Measurements from ENCODE around the gene PGAM1. TPM values are rescaled to one million over a fixed set of nuclear protein-coding genes. Genes with fewer than 3 reads are reported as not detected.
A peak's percentile ranks its signal among the peaks of the same experiment; 100 is the strongest.

Gene PGAM1
- total RNA-seq, 1 experiment from 2014 or later: 497 TPM

DNA sequence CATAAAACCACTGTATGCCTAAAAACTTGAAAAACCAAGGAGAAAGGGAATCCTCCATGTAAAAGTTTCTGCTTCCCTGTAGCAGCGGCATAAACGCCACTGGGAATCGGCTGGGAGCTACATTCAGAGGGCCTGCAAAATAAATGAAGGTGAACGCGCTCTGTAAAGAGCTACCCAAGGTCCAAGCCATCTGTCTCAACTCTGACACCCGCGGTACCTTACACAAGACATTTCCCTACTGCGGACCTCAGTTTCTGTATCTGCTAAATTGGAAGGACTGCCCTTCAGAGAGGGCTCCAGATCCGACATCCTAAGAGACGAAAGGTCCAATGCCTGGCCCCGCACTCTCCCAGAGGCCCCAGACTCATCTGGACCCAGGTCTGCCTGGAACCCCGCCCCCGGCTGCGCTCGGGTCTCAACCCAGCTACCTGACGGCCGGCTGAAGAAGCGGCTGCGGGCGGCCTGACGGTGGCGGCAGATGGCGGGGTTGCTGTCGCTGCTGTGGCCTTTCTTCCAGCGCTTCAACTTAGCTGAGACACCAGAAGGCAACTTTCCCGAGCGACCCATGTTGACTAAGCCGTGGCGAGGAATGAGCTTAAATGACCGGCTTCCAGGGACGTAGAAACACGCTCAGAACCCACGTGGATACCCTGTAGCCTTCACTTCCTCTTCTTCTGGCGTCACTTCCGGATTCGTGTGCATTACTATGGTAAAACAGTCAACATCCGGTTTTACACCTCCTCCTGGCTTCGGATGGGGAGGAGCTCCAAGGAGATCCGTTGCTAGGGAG is 25.1 kb upstream of the PGAM1 start, which contains the start of gene RRP12:
RRP12 (minus strand) TSS at position 676 of the 790 bp plus-strand sequence; CDS start at position 567, 109 bp downstream.
- no peaks in the 10 kb centered on the region for H3K9me3 ChIP-seq (ENCODE audit: control insufficient read depth in 1 of 2, insufficient read depth in 1 of 2, low read depth in 1 of 2, low read length in 2 of 2)
- TSS peak; percentile 90 for BruUV-seq (replicated peaks)
- no peaks in the 10 kb centered on the region for H3K9me2 ChIP-seq (ENCODE audit: insufficient read depth)
- no peaks in the 10 kb centered on the region for H4K20me1 ChIP-seq (ENCODE audit: insufficient read depth)
- intact Hi-C loops (cut with micrococcal nuclease): loop anchor here (1.0 kb wide), 1 partner anchor 25 kb away; the partner anchor contains the start of gene PGAM1
- H3K4me2 ChIP-seq (ENCODE audit: low read length): peak within 1 kb of the TSS; percentile 89
- H3K4me1 ChIP-seq (ENCODE audit: control insufficient read depth in 1 of 2, insufficient read depth in 2 of 2, low read length in 2 of 2): peaks cover 0 to 13% of the 10 kb centered on the region in 2 experiments; a peak in 2 of 4 replicates
- DNase-seq (ENCODE audit: low read depth, low spot score) (peak; percentile 98), ATAC-seq (peak; percentile 92)
- H3K27me3 ChIP-seq (ENCODE audit: insufficient read depth, low read length): no peaks in the 10 kb centered on the region
- peak within 1 kb of the TSS; percentile 70 for H2AFZ ChIP-seq (ENCODE audit: low read depth, low read length, poor library complexity, severe bottlenecking)
- H3K36me3 ChIP-seq (ENCODE audit: control insufficient read depth in 1 of 2, insufficient read depth in 2 of 2, low read length in 2 of 2): peaks cover 8 to 16% of the 10 kb centered on the region in 2 experiments; a peak in 3 of 4 replicates
- H3K9ac ChIP-seq (ENCODE audit: low read length): peak within 1 kb of the TSS; percentile 86
- peaks cover 35% of the 10 kb centered on the region for H3K79me2 ChIP-seq (ENCODE audit: insufficient read depth, low read length)
- peak within 1 kb of the TSS; percentile 64 to 80 for H3K4me3 ChIP-seq (replicated peaks in 1 of 2; ENCODE audit: low read depth in 1 of 2, low read length in 2 of 2)
- ChIA-PET CTCF (interaction anchor here (0.7 to 1.5 kb wide), 6 partner anchors 11 to 212 kb away, joined by 3 to 5 read pairs (median 4); no protein-coding TSS in a partner anchor), RAD21 (ENCODE audit: low non-redundant PET in 1 of 2, low total read pairs in 2 of 2, uncharacterized antibody in 2 of 2, unreplicated experiment in 2 of 2) (no interaction called here), POLR2A (interaction anchor here (0.5 to 1.2 kb wide), 4 partner anchors 8 to 112 kb away, joined by 3 to 4 read pairs (median 3); no protein-coding TSS in a partner anchor)
- TF ChIP-seq TCF7L2 (IDR thresholded peaks at IDR 0.05; ENCODE audit: borderline replicate concordance, extremely low read depth, insufficient read depth, insufficient read length): no peak
- TF ChIP-seq CEBPB (IDR thresholded peaks at IDR 0.05; ENCODE audit: low read depth): no peak
- TF ChIP-seq POLR2AphosphoS5 (IDR thresholded peaks at IDR 0.05; ENCODE audit: low read depth, low read length): peak; percentile 77
- no peak for TF ChIP-seq SP1 (IDR thresholded peaks at IDR 0.05; ENCODE audit: low read depth)
- TF ChIP-seq RAD21 (IDR thresholded peaks at IDR 0.05; ENCODE audit: low read depth): no peak
- TF ChIP-seq POLR2A (IDR thresholded peaks at IDR 0.05; ENCODE audit: borderline replicate concordance, extremely low read depth, insufficient read depth, insufficient read length): peak; percentile 42
- no peak for TF ChIP-seq CBX3 (IDR thresholded peaks at IDR 0.05; ENCODE audit: low read depth)
- TF ChIP-seq, protein P1, sequence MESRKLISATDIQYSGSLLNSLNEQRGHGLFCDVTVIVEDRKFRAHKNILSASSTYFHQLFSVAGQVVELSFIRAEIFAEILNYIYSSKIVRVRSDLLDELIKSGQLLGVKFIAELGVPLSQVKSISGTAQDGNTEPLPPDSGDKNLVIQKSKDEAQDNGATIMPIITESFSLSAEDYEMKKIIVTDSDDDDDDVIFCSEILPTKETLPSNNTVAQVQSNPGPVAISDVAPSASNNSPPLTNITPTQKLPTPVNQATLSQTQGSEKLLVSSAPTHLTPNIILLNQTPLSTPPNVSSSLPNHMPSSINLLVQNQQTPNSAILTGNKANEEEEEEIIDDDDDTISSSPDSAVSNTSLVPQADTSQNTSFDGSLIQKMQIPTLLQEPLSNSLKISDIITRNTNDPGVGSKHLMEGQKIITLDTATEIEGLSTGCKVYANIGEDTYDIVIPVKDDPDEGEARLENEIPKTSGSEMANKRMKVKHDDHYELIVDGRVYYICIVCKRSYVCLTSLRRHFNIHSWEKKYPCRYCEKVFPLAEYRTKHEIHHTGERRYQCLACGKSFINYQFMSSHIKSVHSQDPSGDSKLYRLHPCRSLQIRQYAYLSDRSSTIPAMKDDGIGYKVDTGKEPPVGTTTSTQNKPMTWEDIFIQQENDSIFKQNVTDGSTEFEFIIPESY (IDR thresholded peaks at IDR 0.05; ENCODE audit: extremely low read depth, insufficient replicate concordance, low read length): no peak
- no peak for TF ChIP-seq FOSL1 (IDR thresholded peaks at IDR 0.05; ENCODE audit: low read depth)
- peak; percentile 100 for TF ChIP-seq SIN3A (IDR thresholded peaks at IDR 0.05; ENCODE audit: low read depth)
- no peak for TF ChIP-seq ZNF274 (IDR thresholded peaks at IDR 0.05; ENCODE audit: low read depth, low read length)
- no peak for TF ChIP-seq CTCF (IDR thresholded peaks at IDR 0.05 in 2 of 3, conservative IDR thresholded peaks at IDR 0.05 in 1 of 3; ENCODE audit: borderline replicate concordance in 1 of 3, insufficient read depth in 1 of 3, low read depth in 2 of 3, low read length in 2 of 3)
- no peak for TF ChIP-seq EGR1 (IDR thresholded peaks at IDR 0.05; ENCODE audit: low read depth)
- TF ChIP-seq, protein P2, sequence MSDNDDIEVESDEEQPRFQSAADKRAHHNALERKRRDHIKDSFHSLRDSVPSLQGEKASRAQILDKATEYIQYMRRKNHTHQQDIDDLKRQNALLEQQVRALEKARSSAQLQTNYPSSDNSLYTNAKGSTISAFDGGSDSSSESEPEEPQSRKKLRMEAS (IDR thresholded peaks at IDR 0.05): peak; percentile 100
- TF ChIP-seq, protein P3, sequence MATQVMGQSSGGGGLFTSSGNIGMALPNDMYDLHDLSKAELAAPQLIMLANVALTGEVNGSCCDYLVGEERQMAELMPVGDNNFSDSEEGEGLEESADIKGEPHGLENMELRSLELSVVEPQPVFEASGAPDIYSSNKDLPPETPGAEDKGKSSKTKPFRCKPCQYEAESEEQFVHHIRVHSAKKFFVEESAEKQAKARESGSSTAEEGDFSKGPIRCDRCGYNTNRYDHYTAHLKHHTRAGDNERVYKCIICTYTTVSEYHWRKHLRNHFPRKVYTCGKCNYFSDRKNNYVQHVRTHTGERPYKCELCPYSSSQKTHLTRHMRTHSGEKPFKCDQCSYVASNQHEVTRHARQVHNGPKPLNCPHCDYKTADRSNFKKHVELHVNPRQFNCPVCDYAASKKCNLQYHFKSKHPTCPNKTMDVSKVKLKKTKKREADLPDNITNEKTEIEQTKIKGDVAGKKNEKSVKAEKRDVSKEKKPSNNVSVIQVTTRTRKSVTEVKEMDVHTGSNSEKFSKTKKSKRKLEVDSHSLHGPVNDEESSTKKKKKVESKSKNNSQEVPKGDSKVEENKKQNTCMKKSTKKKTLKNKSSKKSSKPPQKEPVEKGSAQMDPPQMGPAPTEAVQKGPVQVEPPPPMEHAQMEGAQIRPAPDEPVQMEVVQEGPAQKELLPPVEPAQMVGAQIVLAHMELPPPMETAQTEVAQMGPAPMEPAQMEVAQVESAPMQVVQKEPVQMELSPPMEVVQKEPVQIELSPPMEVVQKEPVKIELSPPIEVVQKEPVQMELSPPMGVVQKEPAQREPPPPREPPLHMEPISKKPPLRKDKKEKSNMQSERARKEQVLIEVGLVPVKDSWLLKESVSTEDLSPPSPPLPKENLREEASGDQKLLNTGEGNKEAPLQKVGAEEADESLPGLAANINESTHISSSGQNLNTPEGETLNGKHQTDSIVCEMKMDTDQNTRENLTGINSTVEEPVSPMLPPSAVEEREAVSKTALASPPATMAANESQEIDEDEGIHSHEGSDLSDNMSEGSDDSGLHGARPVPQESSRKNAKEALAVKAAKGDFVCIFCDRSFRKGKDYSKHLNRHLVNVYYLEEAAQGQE (IDR thresholded peaks at IDR 0.05; ENCODE audit: low read depth): no peak
- TF ChIP-seq ZFX (IDR thresholded peaks at IDR 0.05): peak; percentile 18; the same call in 1 of the 2 replicates
- peak within 1 kb of the TSS; percentile 50 for H3K27ac ChIP-seq (ENCODE audit: low read depth, low read length)
